Astrocyte of the cerebellum (primary cell): Measurements from ENCODE around the gene TRIM46.
"Not testable (repeated sequence)": the region's sequence is repeated elsewhere in the genome, so short reads cannot be mapped to it uniquely, and the experiment has no call there.

Experiments
- DNase-seq: peaks from one replicate; pipeline ENCODE4 v3.0.0-alpha.2; 2011; ENCODE audit warnings: low read depth
- H3K4me3 ChIP-seq: 2 replicates; pipeline ENCODE4 v1.5.1; 2011; ENCODE audit warnings: mild to moderate bottlenecking, low read depth, low read length, moderate library complexity
- CTCF ChIP-seq: IDR thresholded peaks from 2 replicates; pipeline ENCODE4 v1.5.1; 2012; ENCODE audit warnings: low read length, low read depth, moderate library complexity, mild to moderate bottlenecking; ENCODE audit errors: missing control alignments
- in situ Hi-C: cut with HindIII; loops from 2 replicates; pipeline ENCODE4 v1.10.0; 2017; ENCODE audit warnings: low sequenced_read_pairs

TRIM46 gene

GRCh38 chr1:155137154-155137949 lies 36.3 kb upstream of the TRIM46 start:
- H3K4me3 ChIP-seq: peak overlapping the region; percentile 57
- DNase-seq: no peak
- in situ Hi-C loops: no loop called here
- TF ChIP-seq CTCF: no peak

GRCh38 chr1:155139895-155140629 lies 33.6 kb upstream of the TRIM46 start, which contains the start of gene DPM3:
Gene DPM3 (minus strand): TSS chr1:155140531. CDS start chr1:155140240, 291 bp downstream.
- in situ Hi-C loops: no loop called here
- DNase-seq: peak; percentile 51
- no peak for TF ChIP-seq CTCF
- H3K4me3 ChIP-seq: peak within 1 kb of the TSS; percentile 79

GRCh38 chr1:155140630-155140953 lies 33.1 kb upstream of the TRIM46 start:
- TF ChIP-seq CTCF: no peak
- no peak for DNase-seq
- in situ Hi-C loops: no loop called here
- H3K4me3 ChIP-seq: peak overlapping the region; percentile 79

- in situ Hi-C loops: no loop called here
- H3K4me3 ChIP-seq: no peak overlapping the region
- no peak for TF ChIP-seq CTCF
- no peak for DNase-seq
These were observed 31.9 kb upstream of the TRIM46 start for GRCh38 chr1:155141749-155142148.

- no peak for DNase-seq
- H3K4me3 ChIP-seq: no peak overlapping the region
- in situ Hi-C loops: no loop called here
- TF ChIP-seq CTCF: no peak
These were observed 28.2 kb upstream of the TRIM46 start for GRCh38 chr1:155145491-155145890.

GRCh38 chr1:155155996-155156643 lies 17.5 kb upstream of the TRIM46 start:
- DNase-seq, in situ Hi-C loops: not testable (repeated sequence)

GRCh38 chr1:155158991-155159390 lies 14.7 kb upstream of the TRIM46 start:
- no peak overlapping the region for H3K4me3 ChIP-seq
- DNase-seq: no peak
- TF ChIP-seq CTCF: no peak
- in situ Hi-C loops: no loop called here

More at GRCh38 chr1:155155996-155156643, 17.5 kb upstream of the TRIM46 start:
- H3K4me3 ChIP-seq: not testable (repeated sequence)
